COR-L47 (cell line): ENCODE measurements around the gene IL1R1.

ENCODE experiments used
- DNase-seq: peaks from one replicate; lab custom pipeline; 2025; lab: John Stamatoyannopoulos, UW

Gene IL1R1

DNA sequence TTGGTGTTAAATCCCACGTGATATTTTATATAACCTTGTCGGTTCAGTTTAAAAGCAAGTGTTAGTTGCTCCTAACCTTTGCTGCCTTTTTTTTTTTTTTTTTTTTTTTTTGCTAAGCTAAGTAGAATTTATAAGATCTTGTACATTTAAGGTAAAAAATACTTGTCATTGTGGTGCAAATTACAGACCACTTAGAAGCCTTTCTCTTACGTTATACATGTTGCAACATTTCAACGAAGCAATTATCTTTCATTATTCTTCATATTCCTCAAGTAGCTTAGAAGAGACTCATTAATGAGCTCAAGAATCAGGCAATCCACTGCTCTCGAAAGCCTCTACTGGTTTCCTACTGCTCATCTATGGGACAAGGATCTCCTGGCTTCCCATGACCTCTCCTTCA is 29.4 kb downstream of the IL1R1 start:
- no peak for DNase-seq

DNA sequence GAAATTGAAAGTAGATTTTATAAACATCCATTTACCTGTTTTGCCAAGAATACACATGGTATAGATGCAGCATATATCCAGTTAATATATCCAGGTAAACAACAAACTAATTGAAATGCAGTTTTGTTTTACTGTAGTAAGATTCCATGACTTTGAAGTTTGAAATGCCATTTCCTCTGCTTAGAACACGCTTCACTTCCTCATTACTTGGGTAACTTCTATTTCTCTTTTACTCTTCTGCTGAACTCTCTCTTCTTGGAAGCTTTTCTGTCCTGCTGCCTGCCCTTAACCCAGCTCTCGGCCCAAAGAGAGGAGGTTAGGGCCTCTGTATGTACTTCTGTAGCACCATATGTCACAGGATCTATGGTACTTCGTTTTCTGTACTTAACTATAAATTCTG is 30.2 kb downstream of the IL1R1 start:
- DNase-seq, result no peak

DNA sequence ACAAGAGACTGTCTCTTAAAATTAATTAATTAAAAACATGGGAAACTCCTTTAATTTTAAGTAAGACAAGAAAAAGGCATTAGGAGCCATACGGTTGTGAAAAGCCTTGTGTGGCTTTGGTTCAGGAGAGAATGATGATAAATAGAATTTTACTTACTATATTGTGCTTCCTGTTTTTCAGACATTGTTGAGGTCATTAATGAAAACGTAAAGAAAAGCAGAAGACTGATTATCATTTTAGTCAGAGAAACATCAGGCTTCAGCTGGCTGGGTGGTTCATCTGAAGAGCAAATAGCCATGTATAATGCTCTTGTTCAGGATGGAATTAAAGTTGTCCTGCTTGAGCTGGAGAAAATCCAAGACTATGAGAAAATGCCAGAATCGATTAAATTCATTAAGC is 33.6 kb downstream of the IL1R1 start:
- no peak for DNase-seq

GRCh38 chr2:102177814-102178478 is 35.4 kb downstream of the IL1R1 start:
- DNase-seq, result no peak

- no peak for DNase-seq
Measured at GRCh38 chr2:102179061-102179460, 36.5 kb downstream of the IL1R1 start.

DNA sequence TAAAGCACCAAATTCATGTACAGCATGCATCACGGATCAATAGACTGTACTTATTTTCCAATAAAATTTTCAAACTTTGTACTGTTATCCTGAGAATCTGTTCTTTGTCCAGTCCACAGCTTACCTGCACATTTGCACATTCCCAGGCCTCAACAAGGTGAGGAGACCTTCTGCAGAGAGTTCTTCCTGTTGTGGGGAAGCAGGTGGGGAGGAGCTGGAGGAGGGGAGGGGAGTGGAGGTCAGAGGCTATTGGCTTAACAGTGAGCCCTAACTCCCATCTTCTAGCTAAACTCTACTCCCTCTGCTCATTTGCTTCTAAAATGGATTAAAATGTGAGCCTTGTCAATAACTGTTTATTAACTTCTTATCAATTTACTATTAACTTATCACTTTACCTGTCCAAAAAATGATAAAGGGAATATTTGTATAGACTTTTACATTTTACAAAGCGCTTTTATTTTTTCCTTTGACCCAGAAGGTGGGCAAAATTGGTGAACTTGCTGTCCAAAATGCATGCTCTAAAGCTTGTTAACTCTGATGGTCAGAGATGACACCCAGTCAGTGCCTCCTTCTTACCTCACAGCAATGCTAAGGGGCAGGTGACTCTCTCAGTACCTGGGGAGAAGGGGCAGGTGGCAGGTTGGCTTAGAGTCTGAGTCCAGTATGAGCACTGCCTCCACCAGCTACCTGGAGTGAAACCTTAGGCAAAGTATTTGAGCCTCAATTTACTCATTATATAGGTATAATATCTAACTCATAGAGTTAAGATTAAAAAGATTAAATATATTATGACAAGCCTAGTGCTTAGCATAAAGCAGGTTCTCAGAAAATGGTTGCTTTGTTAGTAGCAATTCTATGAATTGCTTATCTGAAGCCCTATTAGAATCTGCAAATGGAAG is 37.5 kb downstream of the IL1R1 start:
- no peak for DNase-seq

- no peak for DNase-seq
Measured at GRCh38 chr2:102180687-102180999, 38.1 kb downstream of the IL1R1 start.

DNA sequence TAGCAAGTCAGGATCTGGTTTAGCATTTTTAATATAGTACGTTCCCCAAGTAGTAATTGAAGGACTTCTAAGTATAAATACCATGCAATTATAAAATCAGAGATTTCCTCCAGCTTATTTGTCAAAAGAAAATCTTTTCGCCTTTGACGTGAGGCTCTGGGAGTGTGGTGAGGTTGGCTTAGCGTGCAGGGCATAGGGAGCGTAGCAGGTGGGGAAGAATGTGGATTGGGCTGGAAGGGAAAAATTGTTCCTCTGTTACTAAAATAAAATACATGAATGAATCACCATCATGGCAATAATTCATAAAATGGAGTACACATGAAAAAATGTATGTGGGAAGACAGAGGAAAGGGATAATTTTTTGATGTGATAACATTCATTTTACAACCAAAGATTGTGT is 38.8 kb downstream of the IL1R1 start:
- DNase-seq, result no peak

GRCh38 chr2:102181919-102182635 is 39.5 kb downstream of the IL1R1 start:
- DNase-seq, result no peak

DNA sequence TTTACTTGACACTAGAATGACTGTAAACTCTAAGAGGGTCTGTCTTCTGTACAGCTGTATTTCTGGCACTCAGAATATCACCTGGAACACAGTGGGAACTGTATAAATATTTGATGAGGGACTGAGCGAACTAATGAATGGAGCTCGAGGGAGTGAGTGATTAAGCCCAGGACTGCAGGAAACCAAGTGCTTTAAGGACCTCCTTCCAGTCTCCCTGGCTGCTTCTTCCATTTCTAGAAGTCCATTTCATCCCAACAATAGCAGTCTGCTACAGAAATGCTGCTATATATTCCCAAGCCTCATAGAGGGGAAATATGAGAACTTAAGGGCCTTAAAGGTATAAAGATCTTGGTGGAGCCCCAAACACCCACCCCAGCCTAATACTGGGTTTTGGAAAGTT is 41.5 kb downstream of the IL1R1 start:
- DNase-seq, result no peak

DNA sequence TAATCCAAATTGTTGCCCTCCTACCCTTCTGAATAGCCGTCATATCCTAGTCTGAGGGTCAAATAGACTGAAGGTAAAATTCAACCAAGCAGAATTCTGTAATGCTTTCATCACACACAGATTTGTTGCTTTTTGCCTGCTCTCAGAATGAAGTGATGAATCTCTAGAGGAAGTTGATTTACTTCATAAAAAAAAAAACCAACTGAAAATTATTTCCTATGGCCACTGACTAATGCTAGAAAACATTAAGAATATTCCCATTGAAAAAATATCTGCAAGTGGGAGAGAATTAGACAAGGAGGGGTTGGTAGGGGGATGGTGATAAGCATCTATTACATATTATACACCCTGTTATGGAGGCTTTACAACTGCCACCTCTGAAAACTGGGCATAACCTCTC is 42.0 kb downstream of the IL1R1 start:
- DNase-seq, result no peak

DNA sequence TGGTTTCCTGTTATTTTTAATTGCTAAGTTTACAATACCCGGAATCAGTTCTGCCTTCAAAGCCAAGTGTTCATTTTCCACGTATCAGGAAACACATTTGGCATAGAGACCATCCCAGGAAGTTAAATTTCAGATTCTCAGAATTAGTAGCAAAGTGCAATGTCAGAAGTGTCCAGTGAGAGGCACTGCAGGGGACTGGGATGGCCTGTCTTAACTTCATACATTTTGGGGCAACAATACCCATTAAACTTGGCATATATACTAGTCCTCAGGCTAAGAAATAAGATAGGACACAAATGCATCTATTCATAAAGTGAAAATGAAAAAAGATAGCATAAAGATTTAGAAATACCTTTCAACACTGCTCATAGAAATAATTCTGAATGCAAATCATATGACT is 42.8 kb downstream of the IL1R1 start:
- DNase-seq, result no peak

DNA sequence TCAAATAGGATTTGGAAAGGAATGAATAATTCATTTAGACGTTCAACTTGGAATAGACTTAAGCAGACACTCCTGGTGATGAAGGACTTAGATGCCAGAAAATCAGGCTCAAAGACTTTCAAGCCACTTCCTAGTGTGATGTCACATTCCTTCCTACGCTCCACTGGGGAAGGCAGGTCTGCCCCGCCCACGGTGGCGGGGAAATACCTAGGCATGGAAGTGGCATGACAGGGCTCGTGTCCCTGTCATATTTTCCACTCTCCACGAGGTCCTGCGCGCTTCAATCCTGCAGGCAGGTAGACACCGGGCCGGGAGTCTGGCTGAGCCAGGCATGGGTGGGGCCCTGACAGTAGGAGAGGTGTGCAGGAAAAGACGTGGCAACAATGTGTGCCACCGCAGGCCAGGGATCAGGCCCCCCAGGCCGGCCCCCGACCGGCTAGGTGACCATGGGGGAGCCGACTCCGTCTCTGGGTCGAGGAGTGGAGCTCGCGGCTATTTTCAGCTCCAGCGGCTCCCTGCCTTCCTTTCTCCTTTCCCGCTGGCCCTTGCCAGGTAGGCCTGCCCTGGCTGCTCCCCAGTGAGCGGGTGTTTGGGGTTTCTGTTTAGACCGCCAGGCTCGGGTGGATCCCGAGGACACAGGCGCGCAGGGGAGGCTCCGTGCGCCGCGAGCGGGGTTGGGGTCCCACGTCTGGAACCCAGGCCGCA is 44.4 kb downstream of the IL1R1 start, which contains the start of gene IL1RL2:
Gene IL1RL2 (plus strand): TSS at position 233 of the 705 bp plus-strand sequence. CDS start 845 bp downstream, outside the sequence.
- no peak for DNase-seq

DNA sequence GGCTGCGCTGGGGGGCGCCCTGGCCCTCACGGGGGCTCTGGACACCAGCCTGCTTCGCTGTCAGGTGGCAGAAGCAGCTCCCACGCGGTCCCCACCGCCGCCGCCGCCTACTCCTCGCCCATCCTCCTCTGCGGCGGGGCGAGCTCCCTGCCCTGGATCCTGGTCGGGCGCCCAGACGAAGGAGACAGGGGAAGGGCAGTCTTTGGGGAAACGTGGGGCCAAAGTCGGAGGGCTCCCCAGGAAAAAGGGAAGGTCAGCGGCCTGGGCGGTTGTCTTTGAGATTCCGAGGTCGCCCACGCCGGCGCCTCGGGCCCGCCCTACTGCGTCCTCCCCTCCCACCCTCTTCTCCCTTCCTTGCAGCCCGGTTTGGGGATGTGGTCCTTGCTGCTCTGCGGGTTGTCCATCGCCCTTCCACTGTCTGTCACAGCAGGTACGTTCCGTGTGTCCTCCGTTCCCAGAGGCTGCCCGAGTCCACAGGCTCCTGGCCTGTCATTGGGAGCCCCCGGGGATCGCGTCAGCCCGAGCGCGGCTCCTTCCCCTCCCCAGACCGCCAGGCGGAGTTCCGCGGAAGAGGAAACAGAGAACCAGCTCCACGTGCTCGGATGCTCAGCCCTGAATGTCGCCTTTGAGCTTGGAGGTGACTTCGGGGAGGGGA is 45.1 kb downstream of the IL1R1 start:
- DNase-seq, result no peak

- no peak for DNase-seq
Measured at GRCh38 chr2:102190430-102191107, 48.0 kb downstream of the IL1R1 start.

DNA sequence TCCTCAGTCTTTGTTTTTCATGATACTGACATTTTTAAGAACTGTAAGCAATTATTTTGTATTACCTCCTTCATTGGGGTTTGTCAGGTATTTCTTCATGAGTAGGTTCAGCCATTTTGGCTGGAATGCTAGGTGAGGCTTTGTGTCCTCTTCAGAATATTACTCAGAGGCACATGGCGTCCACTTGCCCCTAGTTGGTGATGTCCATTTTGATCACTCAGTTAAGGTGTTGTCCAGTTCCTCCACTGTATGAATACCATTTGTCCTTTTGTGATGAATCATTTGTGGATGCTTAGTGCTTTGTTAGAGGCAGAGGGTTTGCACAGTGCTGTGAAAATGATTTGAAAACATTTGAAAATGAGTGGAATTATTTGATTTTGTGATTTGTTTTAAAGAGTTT is 49.0 kb downstream of the IL1R1 start:
- DNase-seq, result no peak

- DNase-seq, result no peak
Measured at GRCh38 chr2:102193074-102193473, 50.5 kb downstream of the IL1R1 start.

DNA sequence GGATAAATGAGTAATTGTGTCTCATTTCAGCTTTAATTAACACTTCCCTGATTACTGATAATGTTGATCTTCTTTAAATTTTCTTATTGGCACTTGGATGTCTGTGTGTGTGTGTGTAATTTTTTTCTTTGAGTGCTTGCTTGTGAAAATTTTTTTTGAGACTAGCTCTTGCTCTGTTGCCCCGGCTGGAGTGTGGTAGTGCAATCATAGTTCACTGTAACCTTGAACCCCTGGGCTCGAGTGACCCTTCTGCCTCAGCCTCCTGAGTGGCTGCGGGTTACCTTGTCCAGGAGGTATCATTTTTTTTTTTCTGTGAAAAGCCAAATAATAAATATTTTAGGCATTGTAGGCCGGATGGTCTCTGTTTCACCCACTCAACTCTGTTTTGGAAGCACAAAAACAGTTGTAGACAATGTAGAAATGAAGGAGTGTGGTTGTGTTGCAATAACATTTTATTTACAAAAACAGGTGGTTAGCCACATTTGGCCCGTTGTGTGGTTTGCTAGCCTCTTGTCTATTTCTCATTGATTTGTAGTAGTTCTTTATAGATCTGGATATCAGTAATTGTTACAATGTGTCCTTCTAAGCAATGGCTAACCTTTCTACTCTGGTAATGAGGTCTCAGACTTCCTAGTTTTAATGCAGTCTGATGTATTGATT is 52.2 kb downstream of the IL1R1 start:
- no peak for DNase-seq

DNA sequence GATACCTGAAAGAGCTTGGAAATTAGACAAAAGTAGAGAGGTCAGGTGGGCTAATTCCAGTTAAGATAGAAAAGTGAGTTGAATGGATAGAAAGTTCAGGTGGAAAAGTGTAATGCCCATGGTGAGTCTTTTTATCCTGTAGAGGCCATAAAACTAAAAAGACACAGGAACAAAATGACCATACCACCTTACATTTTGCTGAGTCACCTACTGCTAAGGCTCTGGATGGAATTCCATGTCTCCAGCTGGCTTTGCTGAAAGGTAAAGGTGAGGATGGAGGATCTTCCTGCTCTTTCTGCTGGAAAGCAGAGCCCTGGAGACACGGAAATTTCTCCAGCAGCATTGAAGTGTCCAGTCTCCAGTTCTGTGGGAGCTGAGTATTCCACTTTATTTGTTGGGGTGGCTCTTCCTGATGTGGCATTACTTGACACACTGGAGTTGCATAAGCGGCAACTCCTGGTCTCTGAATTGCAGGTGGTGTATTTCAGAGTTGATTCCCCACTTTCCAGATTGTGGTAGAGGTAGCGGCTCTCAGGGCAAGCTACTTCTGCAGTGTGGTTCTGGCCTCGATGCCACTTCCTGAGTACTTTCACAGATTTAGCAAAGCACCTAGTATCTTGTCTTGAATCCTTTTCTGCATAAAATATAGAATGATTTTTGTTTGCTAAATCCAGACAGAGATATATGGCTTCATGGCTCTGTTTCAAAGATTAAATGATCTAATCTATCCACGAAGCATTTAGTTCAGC is 55.0 kb downstream of the IL1R1 start:
- no peak for DNase-seq

DNA sequence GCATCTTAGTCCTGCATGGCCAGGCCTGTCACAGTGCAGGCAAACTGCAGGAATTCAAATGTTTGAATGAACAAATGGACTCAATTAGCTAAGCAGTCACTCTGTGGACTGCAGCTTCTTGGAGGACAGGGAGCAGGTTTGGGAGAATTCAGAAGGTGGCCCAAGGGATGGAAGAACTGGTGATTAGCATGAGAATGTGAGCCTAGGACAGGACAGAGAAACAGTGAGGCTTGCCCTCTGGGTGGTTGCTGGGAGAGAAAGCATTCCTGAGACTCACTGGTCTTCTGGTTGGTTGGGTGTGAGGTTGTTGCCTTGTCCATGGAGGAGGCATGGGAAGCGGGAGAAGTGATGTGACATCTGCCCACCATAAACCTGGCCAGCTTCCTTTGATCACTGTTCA is 58.0 kb downstream of the IL1R1 start:
- DNase-seq, result no peak
